ENCODE data around the gene ASPN. TPM values are rescaled to one million over a fixed set of nuclear protein-coding genes. Genes with fewer than 3 reads are reported as not detected.

The ASPN gene
- not detected in 5 replicates for total RNA-seq (2022; extraction: Qiagen RNA extraction)

GRCh38 chr9:92482329-92482728 is at the start of gene ASPN:
ASPN (minus strand) TSS chr9:92482506.

DNA sequence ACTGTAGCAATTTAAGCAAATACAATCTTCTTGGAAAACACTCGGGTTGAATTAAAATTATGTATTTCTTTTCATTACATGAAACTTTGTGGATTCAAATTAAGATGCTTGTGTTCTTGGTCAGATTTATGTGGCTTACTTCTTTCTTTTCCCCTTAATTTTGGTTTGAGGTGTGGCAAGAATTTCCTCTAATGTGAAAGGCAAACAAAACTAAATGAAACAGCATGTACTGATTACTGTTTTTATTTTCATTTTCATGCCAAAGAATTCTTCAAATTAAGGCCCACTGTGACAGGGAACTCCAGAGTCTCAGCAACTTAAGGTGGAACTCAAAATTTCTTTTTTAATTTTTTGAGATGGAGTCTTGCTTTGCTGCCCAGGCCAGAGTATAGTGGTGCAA is 58.0 kb downstream of the ASPN start, which contains the start of gene OMD:
OMD (minus strand) TSS at position 132 of the 400 bp plus-strand sequence. CDS start 6,913 bp downstream, outside the sequence.

Other genes starting within 250 kb of the ASPN start
- gene IARS1, start 188.8 kb downstream of the ASPN start, total RNA-seq (2022; extraction: Qiagen RNA extraction): 92.6 to 123 TPM (median 98.0 TPM) in 5 replicates
- 26.4 to 34.3 TPM (median 27.4 TPM) in 5 replicates for gene NOL8, start 157.2 kb downstream of the ASPN start, total RNA-seq (2022; extraction: Qiagen RNA extraction)
- 5.1 to 7.4 TPM (median 6.8 TPM) in 5 replicates for gene CENPP, start 156.6 kb downstream of the ASPN start, total RNA-seq (2022; extraction: Qiagen RNA extraction)
- gene OGN, start 77.9 kb downstream of the ASPN start, total RNA-seq (2022; extraction: Qiagen RNA extraction): not detected in 5 replicates
- gene OMD, start 58.0 kb downstream of the ASPN start, total RNA-seq (2022; extraction: Qiagen RNA extraction): not detected in 5 replicates
- 0.11 to 0.20 TPM (median 0.14 TPM) in 5 replicates for gene ECM2, start 53.5 kb upstream of the ASPN start, total RNA-seq (2022; extraction: Qiagen RNA extraction)
- 11.2 to 13.3 TPM (median 12.1 TPM) in 5 replicates for gene IPPK, start 187.6 kb upstream of the ASPN start, total RNA-seq (2022; extraction: Qiagen RNA extraction)